Endothelial cell (in vitro differentiated cells): ENCODE results near the gene SUPT3H. TPM values are rescaled to one million over a fixed set of nuclear protein-coding genes. Genes with fewer than 3 reads are reported as not detected.

Experiments used
- DNase-seq: peaks from one replicate; pipeline ENCODE4 v3.0.0; 2021; ENCODE audit warnings: low spot score
- H3K27ac Mint-ChIP-seq: one replicate; pipeline ENCODE4 v1.8.0; 2021; ENCODE audit warnings: mixed read lengths, inconsistent platforms; ENCODE audit not compliant: unreplicated experiment
- H3K27me3 Mint-ChIP-seq: one replicate; pipeline ENCODE4 v1.8.0; 2021; ENCODE audit warnings: mild to moderate bottlenecking, moderate library complexity, mixed read lengths, inconsistent platforms; ENCODE audit not compliant: unreplicated experiment
- H3K36me3 Mint-ChIP-seq: one replicate; pipeline ENCODE4 v1.8.0; 2021; ENCODE audit warnings: mild to moderate bottlenecking, low read depth, mixed read lengths, inconsistent platforms; ENCODE audit not compliant: unreplicated experiment
- H3K4me1 Mint-ChIP-seq: one replicate; pipeline ENCODE4 v1.8.0; 2021; ENCODE audit warnings: mild to moderate bottlenecking, mixed read lengths, inconsistent platforms; ENCODE audit not compliant: unreplicated experiment
- H3K4me3 Mint-ChIP-seq: one replicate; pipeline ENCODE4 v1.8.0; 2021; ENCODE audit warnings: mild to moderate bottlenecking, mixed read lengths, inconsistent platforms; ENCODE audit not compliant: unreplicated experiment
- H3K9me3 Mint-ChIP-seq: one replicate; pipeline ENCODE4 v1.8.0; 2021; ENCODE audit warnings: mixed read lengths, inconsistent platforms; ENCODE audit not compliant: unreplicated experiment
- CTCF ChIP-seq: fragments of 200-600 bp; sonication (generic); IDR thresholded peaks from one replicate; pipeline ENCODE4 v1.5.0; 2021; ENCODE audit warnings: antibody characterized with exemption; ENCODE audit not compliant: unreplicated experiment
- total RNA-seq: library from RNA; stranded (reverse); fragmentation: NEBNext Ultra II Directional; extraction: Animal tissue kit (Norgen Biotek cat#: 25700); gene quantifications from one replicate; pipeline ENCODE4 v1.2.1, GENCODE V29; 2021; ENCODE audit not compliant: unreplicated experiment

SUPT3H gene
- total RNA-seq, 1 donor from 2014 or later: 28.5 TPM

GRCh38 chr6:45024610-45025009, 353.1 kb downstream of the SUPT3H start:
- Mint-ChIP-seq H3K4me1 (no peaks in the 10 kb centered on the region), H3K27ac (no peak overlapping the region), H3K27me3 (no peaks in the 10 kb centered on the region), H3K9me3 (no peaks in the 10 kb centered on the region), H3K4me3 (no peak overlapping the region), H3K36me3 (no peaks in the 10 kb centered on the region)
- TF ChIP-seq CTCF: no peak
- DNase-seq: no peak

GRCh38 chr6:45021676-45022075, 356.1 kb downstream of the SUPT3H start:
- no peak for DNase-seq
- H3K27me3 Mint-ChIP-seq: no peaks in the 10 kb centered on the region
- no peaks in the 10 kb centered on the region for H3K36me3 Mint-ChIP-seq
- H3K4me3 Mint-ChIP-seq: no peak overlapping the region
- no peaks in the 10 kb centered on the region for H3K4me1 Mint-ChIP-seq
- no peak overlapping the region for H3K27ac Mint-ChIP-seq
- no peak for TF ChIP-seq CTCF
- no peaks in the 10 kb centered on the region for H3K9me3 Mint-ChIP-seq

GRCh38 chr6:45012687-45013086, 365.0 kb downstream of the SUPT3H start:
- TF ChIP-seq CTCF: no peak
- Mint-ChIP-seq H3K4me3 (no peak overlapping the region), H3K27me3 (no peaks in the 10 kb centered on the region), H3K4me1 (no peaks in the 10 kb centered on the region), H3K9me3 (no peaks in the 10 kb centered on the region), H3K36me3 (peaks cover 5% of the 10 kb centered on the region), H3K27ac (no peak overlapping the region)
- no peak for DNase-seq

- TF ChIP-seq CTCF: no peak
These were observed 368.2 kb downstream of the SUPT3H start for GRCh38 chr6:45009576-45009975.

GRCh38 chr6:45006893-45007292, 370.8 kb downstream of the SUPT3H start:
- Mint-ChIP-seq H3K36me3 (no peaks in the 10 kb centered on the region), H3K4me1 (no peaks in the 10 kb centered on the region), H3K9me3 (no peaks in the 10 kb centered on the region), H3K4me3 (no peak overlapping the region), H3K27me3 (no peaks in the 10 kb centered on the region), H3K27ac (no peak overlapping the region)
- no peak for DNase-seq
- TF ChIP-seq CTCF: no peak

More at GRCh38 chr6:45009576-45009975, 368.2 kb downstream of the SUPT3H start:
- Mint-ChIP-seq H3K9me3 (no peaks in the 10 kb centered on the region), H3K4me3 (no peak overlapping the region), H3K27me3 (no peaks in the 10 kb centered on the region), H3K36me3 (peaks cover 5% of the 10 kb centered on the region), H3K4me1 (no peaks in the 10 kb centered on the region), H3K27ac (no peak overlapping the region)
- DNase-seq: no peak
